SU-DHL-6 (cell line): ENCODE measurements around the gene UBE3B.

ENCODE experiments used
- H2AFZ ChIP-seq: fragments of 200-600 bp; sonication (generic); 2 replicates; pipeline ENCODE4 v1.6.1; 2014; ENCODE audit warnings: low read depth, mild to moderate bottlenecking, moderate library complexity, mixed read lengths, antibody characterized with exemption, low read length; ENCODE audit not compliant: severe bottlenecking
- H3F3A ChIP-seq: fragments of 200-600 bp; shearing (Covaris generic); 2 replicates; pipeline ENCODE4 v1.6.0; 2016; ENCODE audit warnings: antibody characterized with exemption, mild to moderate bottlenecking; ENCODE audit not compliant: insufficient read depth
- H3K27ac ChIP-seq: fragments of 200-600 bp; sonication (generic); 2 replicates; pipeline ENCODE4 v1.5.1; 2016; ENCODE audit warnings: low read depth, mild to moderate bottlenecking, low read length, moderate library complexity, mixed read lengths
- H3K27me3 ChIP-seq: fragments of 200-600 bp; sonication (generic), shearing (Covaris generic); 2 replicates; pipeline ENCODE4 v1.6.0; 2014; ENCODE audit warnings: mild to moderate bottlenecking, low read length
- H3K36me3 ChIP-seq: fragments of 200-600 bp; sonication (generic); 2 replicates; pipeline ENCODE4 v1.6.1; 2014; ENCODE audit warnings: mild to moderate bottlenecking, low read length, mixed read lengths
- H3K4me2 ChIP-seq: fragments of 300-600, 200-600 bp; shearing (Covaris generic), sonication (generic); 2 replicates; pipeline ENCODE4 v1.6.0; 2014; ENCODE audit warnings: low read length, low read depth, mild to moderate bottlenecking; ENCODE audit not compliant: poor library complexity, severe bottlenecking
- H3K4me3 ChIP-seq: fragments of 200-600 bp; sonication (generic); 2 replicates; pipeline ENCODE4 v1.5.1; 2014; ENCODE audit warnings: antibody characterized with exemption, low read length, mild to moderate bottlenecking, mixed read lengths; ENCODE audit not compliant: insufficient read depth, poor library complexity, severe bottlenecking
- H3K79me2 ChIP-seq: fragments of 200-600 bp; sonication (generic); 2 replicates; pipeline ENCODE4 v1.6.1; 2014; ENCODE audit warnings: mild to moderate bottlenecking, low read length, moderate library complexity; ENCODE audit not compliant: insufficient read depth
- H3K9ac ChIP-seq: fragments of 200-600 bp; sonication (generic); 2 replicates; pipeline ENCODE4 v1.7.0; 2014; ENCODE audit warnings: mild to moderate bottlenecking, low read length
- H3K9me2 ChIP-seq: fragments of 200-600 bp; sonication (generic); replicated peaks from 2 replicates; pipeline ENCODE4 v1.6.1; 2014; ENCODE audit warnings: low read length; ENCODE audit not compliant: insufficient read depth
- H3K9me3 ChIP-seq: fragments of 200-600 bp; sonication (generic); 2 replicates; pipeline ENCODE4 v1.6.1; 2014; ENCODE audit warnings: low read length, mixed read lengths; ENCODE audit not compliant: insufficient read depth
- H4K20me1 ChIP-seq: fragments of 200-600 bp; sonication (generic); 2 replicates; pipeline ENCODE4 v1.6.1; 2014; ENCODE audit warnings: low read depth, mild to moderate bottlenecking, antibody characterized with exemption, low read length, moderate library complexity, mixed read lengths
- CTCF ChIP-seq: fragments of 200-600 bp; sonication (generic); IDR thresholded peaks from one replicate; pipeline ENCODE4 v1.5.1; 2017; ENCODE audit warnings: antibody characterized with exemption, mild to moderate bottlenecking, low read length, moderate library complexity; ENCODE audit not compliant: insufficient read depth, poor library complexity, severe bottlenecking
- EZH2phosphoT487 ChIP-seq: fragments of 200-600 bp; sonication (generic), shearing (Covaris generic); conservative IDR thresholded peaks from 2 replicates; pipeline ENCODE4 v1.6.1; 2018; ENCODE audit warnings: mild to moderate bottlenecking, antibody characterized with exemption, low read length, moderate library complexity, mixed read lengths

UBE3B gene

GRCh38 chr12:109430244-109430643 is 47.2 kb upstream of the UBE3B start:
- H3K27ac ChIP-seq = no peak overlapping the region
- no peak for TF ChIP-seq CTCF
- no peak for TF ChIP-seq EZH2phosphoT487

GRCh38 chr12:109432431-109432830 is 45.0 kb upstream of the UBE3B start:
- H3K27ac ChIP-seq = no peak overlapping the region

More at GRCh38 chr12:109430244-109430643, 47.2 kb upstream of the UBE3B start:
- H2AFZ ChIP-seq = no peak overlapping the region
- H3K9ac ChIP-seq = no peak overlapping the region
- no peaks in the 10 kb centered on the region for H4K20me1 ChIP-seq
- H3K36me3 ChIP-seq = no peaks in the 10 kb centered on the region
- no peaks in the 10 kb centered on the region for H3K9me2 ChIP-seq
- H3K79me2 ChIP-seq = no peaks in the 10 kb centered on the region
- H3K9me3 ChIP-seq = no peaks in the 10 kb centered on the region
- no peaks in the 10 kb centered on the region for H3K27me3 ChIP-seq
- H3K4me3 ChIP-seq = no peak overlapping the region
- H3K4me2 ChIP-seq = no peak overlapping the region
- H3F3A ChIP-seq = no peaks in the 10 kb centered on the region

GRCh38 chr12:109432842-109433304 is 44.6 kb upstream of the UBE3B start:
- no peaks in the 10 kb centered on the region for H4K20me1 ChIP-seq
- no peak overlapping the region; the same call in 1 of the 2 replicates for H3K9ac ChIP-seq
- H3K9me3 ChIP-seq = no peaks in the 10 kb centered on the region
- no peak overlapping the region for H3K4me3 ChIP-seq
- no peaks in the 10 kb centered on the region for H3K36me3 ChIP-seq
- no peaks in the 10 kb centered on the region for H3K9me2 ChIP-seq
- peak overlapping the region; percentile 35 for H2AFZ ChIP-seq
- no peaks in the 10 kb centered on the region for H3K27me3 ChIP-seq
- TF ChIP-seq CTCF (peak; percentile 92), EZH2phosphoT487 (no peak)
- H3F3A ChIP-seq = no peaks in the 10 kb centered on the region
- no peak overlapping the region for H3K27ac ChIP-seq
- peak overlapping the region; percentile 13 for H3K4me2 ChIP-seq
- H3K79me2 ChIP-seq = no peaks in the 10 kb centered on the region

More at GRCh38 chr12:109432431-109432830, 45.0 kb upstream of the UBE3B start:
- no peaks in the 10 kb centered on the region for H3K9me2 ChIP-seq
- no peak overlapping the region for H2AFZ ChIP-seq
- H3K79me2 ChIP-seq = no peaks in the 10 kb centered on the region
- no peaks in the 10 kb centered on the region for H3K36me3 ChIP-seq
- H4K20me1 ChIP-seq = no peaks in the 10 kb centered on the region
- H3K9me3 ChIP-seq = no peaks in the 10 kb centered on the region
- no peak overlapping the region; the same call in 1 of the 2 replicates for H3K9ac ChIP-seq
- no peak overlapping the region for H3K4me2 ChIP-seq
- H3K4me3 ChIP-seq = no peak overlapping the region
- TF ChIP-seq EZH2phosphoT487 (no peak), CTCF (no peak)
- H3K27me3 ChIP-seq = no peaks in the 10 kb centered on the region
- H3F3A ChIP-seq = no peaks in the 10 kb centered on the region
